ENCODE results near the gene ATAD2B. TPM values are rescaled to one million over a fixed set of nuclear protein-coding genes. Genes with fewer than 3 reads are reported as not detected.
A peak's percentile ranks its signal among the peaks of the same experiment; 100 is the strongest.
"Not testable (repeated sequence)": the region's sequence is repeated elsewhere in the genome, so short reads cannot be mapped to it uniquely, and the experiment has no call there.

Gene ATAD2B
- total RNA-seq, 1 experiment from 2014 or later: 2.6 TPM

GRCh38 chr2:23746141-23746863 lies 180.6 kb downstream of the ATAD2B start:
- no peak for DNase-seq (ENCODE audit: low spot score)

DNA sequence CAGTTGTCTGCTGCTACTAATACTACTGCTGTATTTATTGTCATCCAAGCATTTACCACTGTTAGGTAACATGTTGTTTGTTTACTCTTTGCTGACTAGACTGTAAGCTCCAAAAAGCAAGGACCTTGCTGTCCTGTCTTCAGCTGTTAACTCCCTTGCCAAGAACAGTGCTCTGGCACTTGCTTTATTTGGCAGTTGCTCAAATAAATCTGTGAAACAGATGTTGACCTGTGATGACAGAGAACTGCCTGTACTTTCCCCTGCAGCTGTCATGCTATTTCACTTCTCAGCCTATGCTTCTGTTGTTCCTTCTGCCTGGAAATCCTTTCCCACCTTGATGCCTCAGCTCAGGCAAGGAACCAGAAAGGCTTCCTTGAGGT lies 181.2 kb downstream of the ATAD2B start:
- DNase-seq (ENCODE audit: low spot score): peak; percentile 18

GRCh38 chr2:23745068-23745725 lies 181.7 kb downstream of the ATAD2B start:
- DNase-seq (ENCODE audit: low spot score): no peak

- DNase-seq (ENCODE audit: low spot score): not testable (repeated sequence)
These were observed 190.1 kb downstream of the ATAD2B start for GRCh38 chr2:23736783-23737182.

- DNase-seq (ENCODE audit: low spot score): no peak
These were observed 192.5 kb downstream of the ATAD2B start for GRCh38 chr2:23734416-23734815.

- not testable (repeated sequence) for DNase-seq (ENCODE audit: low spot score)
These were observed 203.9 kb downstream of the ATAD2B start for GRCh38 chr2:23723029-23723428.

GRCh38 chr2:23722255-23722654 lies 204.7 kb downstream of the ATAD2B start:
- no peak for DNase-seq (ENCODE audit: low spot score)

DNA sequence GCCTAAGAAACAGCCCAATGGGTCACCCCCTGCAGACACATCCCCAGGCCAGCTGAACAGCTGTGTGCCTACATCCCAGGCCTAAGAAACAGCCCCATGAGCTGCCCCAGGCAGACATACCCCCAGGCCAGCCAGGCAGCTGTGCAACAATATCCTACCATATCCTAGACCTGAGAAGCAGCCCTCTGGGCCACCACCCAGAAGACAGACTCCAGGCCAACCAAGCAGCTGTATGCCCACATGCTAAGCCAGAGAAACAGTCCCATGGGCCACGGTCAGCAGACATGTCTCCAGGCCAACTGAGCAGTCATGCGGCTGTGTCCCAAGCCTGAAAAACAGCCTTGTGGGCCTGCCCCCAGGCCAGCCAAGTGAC lies 205.5 kb downstream of the ATAD2B start:
- no peak for DNase-seq (ENCODE audit: low spot score)

DNA sequence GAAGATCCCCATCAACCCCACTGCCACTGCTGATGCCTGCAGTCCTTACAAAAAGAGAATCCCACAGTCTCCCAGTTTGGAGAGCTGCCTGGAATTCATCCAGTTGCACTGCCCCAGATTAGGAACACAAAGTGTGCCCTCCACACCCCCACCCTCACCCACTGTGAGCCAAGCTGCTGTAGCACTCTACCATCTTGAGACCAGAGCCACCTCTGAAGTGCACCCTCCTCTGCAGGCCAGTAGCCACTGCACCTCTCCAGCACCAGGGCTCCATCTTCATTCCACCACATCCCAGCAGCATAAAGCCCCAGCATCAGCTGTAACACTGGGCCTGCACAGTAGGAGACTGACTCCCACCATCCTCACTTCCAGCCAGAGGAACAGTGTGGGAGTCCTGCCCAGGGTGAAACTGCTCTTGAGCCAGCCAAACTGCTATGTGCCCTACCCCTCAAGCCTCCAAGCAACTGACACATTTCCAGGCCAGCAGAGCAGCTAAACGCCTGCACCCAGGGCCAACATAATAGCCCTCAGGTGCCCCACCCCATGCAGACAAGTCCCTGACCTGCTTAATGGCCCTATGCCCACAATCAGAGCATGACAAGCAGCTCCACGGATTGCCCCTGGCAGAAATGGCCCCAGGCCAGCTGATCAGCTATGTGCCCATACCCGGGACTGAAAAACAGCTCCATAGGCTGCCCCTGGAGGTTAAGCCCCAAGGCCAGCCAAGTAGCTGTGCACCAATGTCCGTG lies 206.0 kb downstream of the ATAD2B start:
- DNase-seq (ENCODE audit: low spot score): no peak

DNA sequence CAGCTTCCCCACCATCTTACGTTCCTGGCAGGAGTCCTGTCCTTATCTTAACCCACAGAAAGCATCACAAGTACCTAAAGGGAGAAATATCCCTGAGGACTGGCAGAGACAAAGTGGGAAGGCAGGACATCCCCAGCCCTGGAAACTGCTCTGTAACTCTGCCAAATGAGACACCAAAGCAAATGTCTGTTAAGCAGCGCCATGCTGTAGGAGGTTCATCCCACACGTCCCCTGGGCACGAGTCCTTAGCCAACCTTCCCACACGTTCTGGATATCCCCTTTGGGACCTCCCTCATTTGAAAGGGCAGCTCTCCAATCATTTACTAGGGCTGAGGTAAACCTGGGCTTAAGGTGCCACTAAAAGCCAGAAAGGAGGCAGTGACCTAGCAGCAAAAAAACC lies 207.2 kb downstream of the ATAD2B start:
- no peak for DNase-seq (ENCODE audit: low spot score)

DNA sequence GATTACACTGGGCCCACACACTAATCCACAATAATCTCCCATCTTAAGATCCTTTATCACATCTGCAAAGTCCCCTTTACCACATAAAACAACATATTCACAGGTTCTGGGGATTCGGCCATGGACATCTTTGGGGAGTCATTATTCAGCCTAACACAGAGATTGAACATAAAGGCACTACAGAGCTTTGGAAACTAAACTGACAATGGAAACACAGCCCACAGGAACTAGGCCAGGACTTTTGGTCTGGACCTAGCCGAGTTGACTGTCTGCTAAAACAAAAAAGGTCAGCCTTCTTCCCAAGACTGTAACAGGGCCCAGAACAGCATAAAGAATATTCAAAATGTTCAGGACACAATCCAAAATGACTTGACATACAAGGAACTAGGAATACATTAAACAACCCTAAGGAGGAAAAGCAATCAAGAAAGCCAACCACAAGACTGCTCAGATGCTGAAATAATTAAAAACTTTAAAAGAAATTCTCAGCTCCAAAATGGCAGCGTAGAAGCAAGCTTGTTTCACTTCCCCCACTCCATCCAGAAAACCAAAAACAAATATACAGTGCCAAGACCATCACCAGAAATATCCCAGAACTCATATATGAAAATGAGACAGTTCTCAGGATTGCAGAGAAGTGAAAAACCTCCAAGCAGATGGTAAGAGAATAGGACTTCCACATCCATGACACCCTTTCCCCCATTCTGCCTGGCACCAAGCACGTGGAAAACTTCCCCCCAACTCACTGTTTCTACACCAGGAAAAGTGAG lies 207.8 kb downstream of the ATAD2B start:
- no peak for DNase-seq (ENCODE audit: low spot score)

DNA sequence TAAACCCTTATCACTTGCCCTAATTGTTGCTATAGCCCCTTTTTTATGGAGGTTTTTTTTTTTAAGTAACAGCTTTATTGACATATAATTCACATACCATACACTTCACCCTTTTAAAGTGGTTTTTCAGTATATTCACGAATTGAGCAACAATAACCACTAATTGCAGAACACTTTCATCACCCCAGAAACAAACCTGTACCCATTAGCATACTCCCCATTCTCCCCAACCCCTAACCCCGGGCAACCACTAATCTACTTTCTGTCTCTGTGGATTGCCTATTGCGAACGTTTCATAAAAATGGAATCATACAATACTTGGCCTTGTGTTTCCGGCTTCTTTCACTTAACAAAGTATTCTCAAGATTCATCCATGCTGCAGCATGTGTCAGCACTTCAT lies 213.6 kb downstream of the ATAD2B start:
- no peak for DNase-seq (ENCODE audit: low spot score)

DNA sequence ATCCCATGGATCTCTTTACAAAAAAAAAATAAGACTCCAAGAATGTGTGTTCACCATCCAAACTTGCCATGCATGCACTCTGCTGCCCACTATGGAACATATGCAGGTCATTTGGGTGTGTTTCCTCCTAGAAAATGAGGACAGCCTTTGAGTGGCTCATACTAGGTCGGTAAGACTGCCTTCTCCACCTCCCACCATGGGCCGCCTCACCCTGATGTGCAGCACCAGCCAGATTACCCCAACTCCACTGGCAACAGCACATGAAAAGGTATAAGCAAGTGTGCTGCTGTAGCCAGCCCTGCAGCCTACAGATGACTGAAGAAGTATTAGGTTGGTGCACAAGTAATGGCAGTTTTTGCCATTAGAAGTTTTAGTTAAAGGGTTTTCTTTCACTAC lies 214.2 kb downstream of the ATAD2B start:
- no peak for DNase-seq (ENCODE audit: low spot score)

GRCh38 chr2:23711979-23712755 lies 214.8 kb downstream of the ATAD2B start:
- DNase-seq (ENCODE audit: low spot score): no peak

GRCh38 chr2:23709311-23709710 lies 217.6 kb downstream of the ATAD2B start:
- DNase-seq (ENCODE audit: low spot score): no peak

GRCh38 chr2:23708771-23709170 lies 218.2 kb downstream of the ATAD2B start:
- no peak for DNase-seq (ENCODE audit: low spot score)

GRCh38 chr2:23707096-23707495 lies 219.8 kb downstream of the ATAD2B start:
- DNase-seq (ENCODE audit: low spot score): no peak

DNA sequence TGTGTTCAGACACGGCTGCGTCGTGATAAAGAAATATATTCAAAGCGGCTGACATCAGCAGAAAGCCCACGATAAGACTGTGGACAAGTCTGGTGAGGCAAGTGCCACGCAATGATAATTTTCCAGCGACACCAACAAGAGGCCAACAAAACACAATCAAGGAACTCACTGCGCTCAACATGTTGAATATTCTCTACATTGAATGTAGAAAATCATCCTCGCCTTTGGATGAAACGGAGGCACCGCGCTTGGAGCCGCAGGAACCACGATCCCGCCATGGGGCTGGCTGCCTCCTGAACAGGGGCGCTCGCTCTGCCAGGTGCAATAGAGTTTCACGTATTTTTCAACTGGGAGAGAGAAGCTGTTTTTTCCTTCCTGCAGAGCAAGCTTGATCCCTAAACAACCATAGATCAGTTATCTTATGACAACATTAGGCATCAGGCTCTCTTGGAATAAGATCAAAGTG lies 220.3 kb downstream of the ATAD2B start:
- DNase-seq (ENCODE audit: low spot score): no peak

- no peak for DNase-seq (ENCODE audit: low spot score)
These were observed 220.9 kb downstream of the ATAD2B start for GRCh38 chr2:23705771-23706612.

Measured in H4 (cell line).